ENCODE results near the gene ETV3L. TPM values are rescaled to one million over a fixed set of nuclear protein-coding genes. Genes with fewer than 3 reads are reported as not detected.

The ETV3L gene
- total and polyA plus RNA-seq, 2 of the 8 experiments (the other 6 are each of a cell fraction or from before 2014, with no cell fraction given) = 0.17 to 0.26 TPM

DNA sequence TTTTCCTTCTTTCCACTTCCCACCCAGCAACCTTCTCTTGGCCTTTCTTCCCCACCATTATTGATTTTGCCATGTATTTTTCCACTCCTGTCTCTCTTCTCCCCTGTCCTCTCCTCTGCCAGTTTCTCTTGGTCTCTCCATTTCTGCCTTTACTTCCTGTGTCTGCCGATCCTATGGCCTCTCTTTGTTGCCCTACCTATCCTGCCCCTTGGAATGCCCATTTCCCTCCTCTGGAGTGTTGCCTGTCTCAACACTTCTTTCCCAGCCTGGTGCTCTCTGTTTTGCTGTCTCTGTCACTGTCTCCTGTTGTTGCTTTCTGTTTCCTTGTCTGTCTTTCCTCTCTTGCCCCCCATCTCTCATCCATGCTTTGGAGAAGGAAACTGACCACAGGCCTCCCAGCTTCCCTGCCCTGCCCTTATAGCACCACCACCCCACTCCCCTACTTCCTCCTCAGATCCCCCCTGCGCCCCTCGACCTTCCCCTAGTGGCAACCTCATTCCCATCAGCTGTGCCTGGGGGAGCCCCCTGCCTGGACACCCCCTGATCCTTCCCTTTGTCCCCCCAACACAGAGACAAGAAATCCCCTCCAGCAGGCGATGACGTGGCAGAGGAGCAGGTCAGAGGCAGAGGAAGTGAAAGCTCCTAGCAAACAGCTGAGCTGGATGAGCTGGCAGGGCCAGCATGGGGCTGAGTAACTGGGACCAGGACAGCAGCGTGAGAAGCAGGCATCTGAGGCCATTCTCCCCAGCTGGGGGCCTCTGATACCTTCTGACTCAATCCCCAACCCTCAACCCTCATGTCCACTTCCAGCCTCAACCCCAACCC lies 6.6 kb upstream of the ETV3L start (continued):
- TF ChIP-seq, protein P1, sequence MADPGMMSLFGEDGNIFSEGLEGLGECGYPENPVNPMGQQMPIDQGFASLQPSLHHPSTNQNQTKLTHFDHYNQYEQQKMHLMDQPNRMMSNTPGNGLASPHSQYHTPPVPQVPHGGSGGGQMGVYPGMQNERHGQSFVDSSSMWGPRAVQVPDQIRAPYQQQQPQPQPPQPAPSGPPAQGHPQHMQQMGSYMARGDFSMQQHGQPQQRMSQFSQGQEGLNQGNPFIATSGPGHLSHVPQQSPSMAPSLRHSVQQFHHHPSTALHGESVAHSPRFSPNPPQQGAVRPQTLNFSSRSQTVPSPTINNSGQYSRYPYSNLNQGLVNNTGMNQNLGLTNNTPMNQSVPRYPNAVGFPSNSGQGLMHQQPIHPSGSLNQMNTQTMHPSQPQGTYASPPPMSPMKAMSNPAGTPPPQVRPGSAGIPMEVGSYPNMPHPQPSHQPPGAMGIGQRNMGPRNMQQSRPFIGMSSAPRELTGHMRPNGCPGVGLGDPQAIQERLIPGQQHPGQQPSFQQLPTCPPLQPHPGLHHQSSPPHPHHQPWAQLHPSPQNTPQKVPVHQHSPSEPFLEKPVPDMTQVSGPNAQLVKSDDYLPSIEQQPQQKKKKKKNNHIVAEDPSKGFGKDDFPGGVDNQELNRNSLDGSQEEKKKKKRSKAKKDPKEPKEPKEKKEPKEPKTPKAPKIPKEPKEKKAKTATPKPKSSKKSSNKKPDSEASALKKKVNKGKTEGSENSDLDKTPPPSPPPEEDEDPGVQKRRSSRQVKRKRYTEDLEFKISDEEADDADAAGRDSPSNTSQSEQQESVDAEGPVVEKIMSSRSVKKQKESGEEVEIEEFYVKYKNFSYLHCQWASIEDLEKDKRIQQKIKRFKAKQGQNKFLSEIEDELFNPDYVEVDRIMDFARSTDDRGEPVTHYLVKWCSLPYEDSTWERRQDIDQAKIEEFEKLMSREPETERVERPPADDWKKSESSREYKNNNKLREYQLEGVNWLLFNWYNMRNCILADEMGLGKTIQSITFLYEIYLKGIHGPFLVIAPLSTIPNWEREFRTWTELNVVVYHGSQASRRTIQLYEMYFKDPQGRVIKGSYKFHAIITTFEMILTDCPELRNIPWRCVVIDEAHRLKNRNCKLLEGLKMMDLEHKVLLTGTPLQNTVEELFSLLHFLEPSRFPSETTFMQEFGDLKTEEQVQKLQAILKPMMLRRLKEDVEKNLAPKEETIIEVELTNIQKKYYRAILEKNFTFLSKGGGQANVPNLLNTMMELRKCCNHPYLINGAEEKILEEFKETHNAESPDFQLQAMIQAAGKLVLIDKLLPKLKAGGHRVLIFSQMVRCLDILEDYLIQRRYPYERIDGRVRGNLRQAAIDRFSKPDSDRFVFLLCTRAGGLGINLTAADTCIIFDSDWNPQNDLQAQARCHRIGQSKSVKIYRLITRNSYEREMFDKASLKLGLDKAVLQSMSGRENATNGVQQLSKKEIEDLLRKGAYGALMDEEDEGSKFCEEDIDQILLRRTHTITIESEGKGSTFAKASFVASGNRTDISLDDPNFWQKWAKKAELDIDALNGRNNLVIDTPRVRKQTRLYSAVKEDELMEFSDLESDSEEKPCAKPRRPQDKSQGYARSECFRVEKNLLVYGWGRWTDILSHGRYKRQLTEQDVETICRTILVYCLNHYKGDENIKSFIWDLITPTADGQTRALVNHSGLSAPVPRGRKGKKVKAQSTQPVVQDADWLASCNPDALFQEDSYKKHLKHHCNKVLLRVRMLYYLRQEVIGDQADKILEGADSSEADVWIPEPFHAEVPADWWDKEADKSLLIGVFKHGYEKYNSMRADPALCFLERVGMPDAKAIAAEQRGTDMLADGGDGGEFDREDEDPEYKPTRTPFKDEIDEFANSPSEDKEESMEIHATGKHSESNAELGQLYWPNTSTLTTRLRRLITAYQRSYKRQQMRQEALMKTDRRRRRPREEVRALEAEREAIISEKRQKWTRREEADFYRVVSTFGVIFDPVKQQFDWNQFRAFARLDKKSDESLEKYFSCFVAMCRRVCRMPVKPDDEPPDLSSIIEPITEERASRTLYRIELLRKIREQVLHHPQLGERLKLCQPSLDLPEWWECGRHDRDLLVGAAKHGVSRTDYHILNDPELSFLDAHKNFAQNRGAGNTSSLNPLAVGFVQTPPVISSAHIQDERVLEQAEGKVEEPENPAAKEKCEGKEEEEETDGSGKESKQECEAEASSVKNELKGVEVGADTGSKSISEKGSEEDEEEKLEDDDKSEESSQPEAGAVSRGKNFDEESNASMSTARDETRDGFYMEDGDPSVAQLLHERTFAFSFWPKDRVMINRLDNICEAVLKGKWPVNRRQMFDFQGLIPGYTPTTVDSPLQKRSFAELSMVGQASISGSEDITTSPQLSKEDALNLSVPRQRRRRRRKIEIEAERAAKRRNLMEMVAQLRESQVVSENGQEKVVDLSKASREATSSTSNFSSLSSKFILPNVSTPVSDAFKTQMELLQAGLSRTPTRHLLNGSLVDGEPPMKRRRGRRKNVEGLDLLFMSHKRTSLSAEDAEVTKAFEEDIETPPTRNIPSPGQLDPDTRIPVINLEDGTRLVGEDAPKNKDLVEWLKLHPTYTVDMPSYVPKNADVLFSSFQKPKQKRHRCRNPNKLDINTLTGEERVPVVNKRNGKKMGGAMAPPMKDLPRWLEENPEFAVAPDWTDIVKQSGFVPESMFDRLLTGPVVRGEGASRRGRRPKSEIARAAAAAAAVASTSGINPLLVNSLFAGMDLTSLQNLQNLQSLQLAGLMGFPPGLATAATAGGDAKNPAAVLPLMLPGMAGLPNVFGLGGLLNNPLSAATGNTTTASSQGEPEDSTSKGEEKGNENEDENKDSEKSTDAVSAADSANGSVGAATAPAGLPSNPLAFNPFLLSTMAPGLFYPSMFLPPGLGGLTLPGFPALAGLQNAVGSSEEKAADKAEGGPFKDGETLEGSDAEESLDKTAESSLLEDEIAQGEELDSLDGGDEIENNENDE (IDR thresholded peaks at IDR 0.05; ENCODE audit: insufficient replicate concordance, low read length) = no peak
- TF ChIP-seq CEBPB (IDR thresholded peaks at IDR 0.05; ENCODE audit: low read depth, low read length) (no peak), BRCA1 (IDR thresholded peaks at IDR 0.05; ENCODE audit: low read depth, low read length) (no peak), NANOG (IDR thresholded peaks at IDR 0.05; ENCODE audit: insufficient read depth, low read depth, low read length, poor library complexity, severe bottlenecking) (no peak), TEAD4 (IDR thresholded peaks at IDR 0.05; ENCODE audit: low read depth, low read length) (no peak), GTF2F1 (IDR thresholded peaks at IDR 0.05; ENCODE audit: borderline replicate concordance, low read depth, low read length) (no peak), RNF2 (IDR thresholded peaks at IDR 0.05; ENCODE audit: borderline replicate concordance, low read depth, low read length, missing control alignments, poor library complexity, severe bottlenecking) (no peak), TAF1 (IDR thresholded peaks at IDR 0.05; ENCODE audit: low read depth, low read length) (no peak)
- TF ChIP-seq, protein P2, sequence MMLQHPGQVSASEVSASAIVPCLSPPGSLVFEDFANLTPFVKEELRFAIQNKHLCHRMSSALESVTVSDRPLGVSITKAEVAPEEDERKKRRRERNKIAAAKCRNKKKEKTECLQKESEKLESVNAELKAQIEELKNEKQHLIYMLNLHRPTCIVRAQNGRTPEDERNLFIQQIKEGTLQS (IDR thresholded peaks at IDR 0.05; ENCODE audit: insufficient read depth, low read depth, low read length) = no peak
